GM10248 (cell line): ENCODE data around the gene LAMA1.
"Not testable (repeated sequence)": the region's sequence is repeated elsewhere in the genome, so short reads cannot be mapped to it uniquely, and the experiment has no call there.

Experiments used
- CTCF ChIA-PET: fragments of 300-600 bp; sonication (Branson Sonifier 250); formaldehyde crosslinking; extraction: SDS; loops from one replicate; lab custom pipeline; 2021; ENCODE audit warnings: antibody characterized with exemption; lab: Yijun Ruan, JAX
- POLR2A ChIA-PET: fragments of 350-650 bp; sonication (Branson Sonifier 250); formaldehyde crosslinking; extraction: SDS; loops from one replicate; lab custom pipeline; 2020; ENCODE audit warnings: antibody characterized with exemption; lab: Yijun Ruan, JAX
- DNase-seq: peaks from one replicate; pipeline ENCODE4 v3.0.0; 2012; ENCODE audit errors: extremely low spot score
- CTCF ChIP-seq: IDR thresholded peaks from 2 replicates; pipeline ENCODE4 v1.5.1; 2012; ENCODE audit warnings: mild to moderate bottlenecking, low read depth; ENCODE audit errors: extremely low read depth, missing control alignments, control extremely low read depth

LAMA1 gene

GRCh38 chr18:7155092-7155491 is 37.5 kb upstream of the LAMA1 start:
- no peak for DNase-seq
- no peak for TF ChIP-seq CTCF
- CTCF ChIA-PET = no interaction called here
- POLR2A ChIA-PET = no interaction called here

- TF ChIP-seq CTCF = no peak
- DNase-seq = no peak
- POLR2A ChIA-PET = no interaction called here
- CTCF ChIA-PET = no interaction called here
Observed at GRCh38 chr18:7152440-7152839, 34.8 kb upstream of the LAMA1 start.

GRCh38 chr18:7147399-7147798 is 29.8 kb upstream of the LAMA1 start:
- no peak for TF ChIP-seq CTCF
- ChIA-PET POLR2A (no interaction called here), CTCF (no interaction called here)

GRCh38 chr18:7146067-7146466 is 28.5 kb upstream of the LAMA1 start:
- ChIA-PET CTCF (no interaction called here), POLR2A (no interaction called here)
- no peak for TF ChIP-seq CTCF
- DNase-seq = no peak

More at GRCh38 chr18:7147399-7147798, 29.8 kb upstream of the LAMA1 start:
- no peak for DNase-seq

- DNase-seq, CTCF ChIA-PET, POLR2A ChIA-PET: not testable (repeated sequence)
Observed at GRCh38 chr18:7144921-7145320, 27.3 kb upstream of the LAMA1 start.

- POLR2A ChIA-PET = no interaction called here
- CTCF ChIA-PET = no interaction called here
- DNase-seq = no peak
- no peak for TF ChIP-seq CTCF
Observed at GRCh38 chr18:7141287-7141686, 23.7 kb upstream of the LAMA1 start.

GRCh38 chr18:7139409-7139808 is 21.8 kb upstream of the LAMA1 start:
- CTCF ChIA-PET = no interaction called here
- POLR2A ChIA-PET = no interaction called here
- no peak for TF ChIP-seq CTCF
- no peak for DNase-seq
